OCI-LY1 (cell line): ENCODE measurements around the gene TLR9.

ENCODE experiments used
- EZH2 ChIP-seq: fragments of 200-600 bp; sonication (generic), shearing (Covaris generic); IDR thresholded peaks from 2 replicates; pipeline ENCODE4 v1.8.0; 2017; ENCODE audit warnings: borderline replicate concordance, mixed run types, mild to moderate bottlenecking, antibody characterized with exemption, low read length, moderate library complexity, mixed read lengths
- TF ChIP-seq, protein P1 (sequence below): fragments of 200-600 bp; sonication (generic), shearing (Covaris generic); IDR thresholded peaks from 2 replicates; pipeline ENCODE4 v1.5.1; 2017; ENCODE audit warnings: mild to moderate bottlenecking, antibody characterized with exemption, low read length, moderate library complexity, mixed read lengths

DNA sequence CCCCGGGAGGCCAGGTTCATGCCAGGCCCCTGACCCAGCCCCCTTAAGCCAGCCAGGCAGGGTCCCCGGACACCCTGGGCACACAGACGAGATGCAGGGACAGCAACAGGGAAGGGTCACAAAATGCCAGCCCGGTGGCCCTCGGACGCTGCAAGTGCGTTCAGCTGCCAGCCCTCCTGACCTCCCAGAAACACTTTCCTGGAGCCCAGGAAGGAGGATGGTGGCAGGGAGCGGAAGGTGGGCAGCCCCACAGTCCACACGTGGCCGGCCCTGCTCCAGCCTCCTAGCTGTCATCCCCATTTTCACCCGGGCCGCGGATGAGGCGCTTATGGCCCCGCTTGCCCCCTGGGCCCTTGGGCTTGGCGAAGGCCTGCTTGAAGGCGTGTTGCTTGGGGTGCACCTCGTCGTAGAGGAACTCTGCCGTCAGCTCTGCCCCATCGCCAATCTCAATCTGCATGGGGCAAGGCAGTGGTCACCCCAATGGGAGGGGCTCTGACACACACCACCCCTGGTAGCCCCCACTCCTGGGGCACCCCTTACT is 3.4 kb upstream of the TLR9 start:
- TF ChIP-seq, protein P1, sequence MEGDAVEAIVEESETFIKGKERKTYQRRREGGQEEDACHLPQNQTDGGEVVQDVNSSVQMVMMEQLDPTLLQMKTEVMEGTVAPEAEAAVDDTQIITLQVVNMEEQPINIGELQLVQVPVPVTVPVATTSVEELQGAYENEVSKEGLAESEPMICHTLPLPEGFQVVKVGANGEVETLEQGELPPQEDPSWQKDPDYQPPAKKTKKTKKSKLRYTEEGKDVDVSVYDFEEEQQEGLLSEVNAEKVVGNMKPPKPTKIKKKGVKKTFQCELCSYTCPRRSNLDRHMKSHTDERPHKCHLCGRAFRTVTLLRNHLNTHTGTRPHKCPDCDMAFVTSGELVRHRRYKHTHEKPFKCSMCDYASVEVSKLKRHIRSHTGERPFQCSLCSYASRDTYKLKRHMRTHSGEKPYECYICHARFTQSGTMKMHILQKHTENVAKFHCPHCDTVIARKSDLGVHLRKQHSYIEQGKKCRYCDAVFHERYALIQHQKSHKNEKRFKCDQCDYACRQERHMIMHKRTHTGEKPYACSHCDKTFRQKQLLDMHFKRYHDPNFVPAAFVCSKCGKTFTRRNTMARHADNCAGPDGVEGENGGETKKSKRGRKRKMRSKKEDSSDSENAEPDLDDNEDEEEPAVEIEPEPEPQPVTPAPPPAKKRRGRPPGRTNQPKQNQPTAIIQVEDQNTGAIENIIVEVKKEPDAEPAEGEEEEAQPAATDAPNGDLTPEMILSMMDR = no peak
- TF ChIP-seq EZH2 = no peak
